Ovary (tissue), 3 donors: ENCODE measurements around the gene RAP2A.

ENCODE experiments used
- CTCF ChIP-seq, 3 donors: fragments of 450-650 bp in 2 of 3; fragments of 200-600 bp in 1 of 3; IDR thresholded peaks; one replicate each; pipeline versions ENCODE4 v1.5.1 to v1.8.0; 2016 to 2022; ENCODE audit warnings: antibody characterized with exemption in 3 of 3, mild to moderate bottlenecking in 1 of 3
- EP300 ChIP-seq: sonication (generic); formaldehyde crosslinking; IDR thresholded peaks from one replicate; pipeline ENCODE4 v1.6.1; 2017; ENCODE audit warnings: antibody characterized with exemption
- donor health status: DM: no; HTN: no; CAD: no.

GRCh38 chr13:97390941-97391600, 42.9 kb upstream of the RAP2A start:
- no peak for TF ChIP-seq CTCF (IDR thresholded peaks at IDR 0.05)
- TF ChIP-seq EP300, result no peak
